ENCODE results near the gene SENP8.

Gene SENP8

DNA sequence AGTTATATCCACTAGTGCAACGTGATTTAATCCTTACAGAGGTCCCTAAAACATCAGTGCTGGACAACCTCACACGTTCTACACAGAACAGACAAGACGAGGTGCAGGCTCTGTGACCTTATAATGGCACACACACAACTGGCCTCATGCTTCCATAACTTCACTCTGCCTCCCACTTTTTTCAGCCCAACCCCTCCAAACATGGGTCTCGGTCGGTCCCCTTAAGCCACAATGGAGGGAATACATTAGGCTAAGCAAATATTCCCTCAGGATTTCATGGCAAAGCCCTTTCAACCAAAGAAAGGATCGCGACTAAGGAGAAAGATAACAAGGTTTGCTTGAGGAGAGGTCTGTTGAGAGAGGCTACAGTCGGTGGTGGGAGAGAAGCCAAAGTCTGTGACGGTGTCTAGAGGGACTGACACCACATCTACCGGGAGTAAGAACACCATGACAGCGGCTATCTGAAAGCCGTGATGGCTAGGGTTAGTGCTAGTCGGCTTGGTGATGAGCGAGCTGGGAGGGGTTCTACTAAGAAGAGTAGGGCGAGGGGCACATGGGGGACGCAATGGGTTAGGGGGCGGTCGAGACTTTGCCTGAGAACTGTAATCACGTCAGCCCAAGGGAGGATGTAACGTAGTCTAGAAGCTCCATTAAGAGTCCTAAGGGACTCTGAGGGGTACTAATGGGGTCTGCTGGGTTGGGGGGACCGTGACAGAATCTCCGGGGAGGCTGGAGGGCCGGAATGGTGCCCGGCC, 1.3 kb upstream of the SENP8 start:
- no peak for DNase-seq

GRCh38 chr15:72117486-72118016, 652 bp upstream of the SENP8 start:
- DNase-seq: peak; percentile 76

- DNase-seq: no peak
Measured at GRCh38 chr15:72124218-72124617, 6.0 kb downstream of the SENP8 start.

DNA sequence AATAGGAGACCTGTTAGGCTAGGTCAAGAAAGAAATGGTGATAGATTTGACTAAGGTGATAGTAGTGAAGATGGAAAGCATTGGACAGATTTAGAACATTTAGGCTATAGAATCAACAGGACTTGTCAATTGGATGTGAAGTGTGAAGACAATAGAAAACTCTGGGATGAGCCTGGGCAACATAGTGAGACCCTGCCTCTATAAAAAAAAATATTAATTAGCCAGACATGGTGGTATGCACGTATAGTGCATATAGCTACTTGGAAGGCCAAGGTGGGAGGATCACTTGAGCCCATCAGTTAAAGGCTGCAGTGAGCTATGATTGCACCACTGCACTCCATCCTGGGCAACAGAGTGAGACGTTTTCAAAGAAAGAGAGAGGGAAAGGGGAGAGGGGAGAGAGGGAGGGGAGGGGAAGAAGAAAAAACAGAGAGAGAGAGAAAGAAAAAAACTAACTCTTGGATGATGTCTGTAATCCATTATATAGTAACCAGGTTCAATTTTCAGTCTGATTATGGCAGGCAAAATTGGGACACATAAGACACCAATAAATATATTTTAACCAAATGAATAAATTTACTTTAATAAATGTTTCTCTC, 9.6 kb downstream of the SENP8 start:
- DNase-seq: no peak

GRCh38 chr15:72128359-72128758, 10.2 kb downstream of the SENP8 start:
- no peak for DNase-seq

- no peak for DNase-seq
Measured at GRCh38 chr15:72130272-72130671, 12.1 kb downstream of the SENP8 start.

DNA sequence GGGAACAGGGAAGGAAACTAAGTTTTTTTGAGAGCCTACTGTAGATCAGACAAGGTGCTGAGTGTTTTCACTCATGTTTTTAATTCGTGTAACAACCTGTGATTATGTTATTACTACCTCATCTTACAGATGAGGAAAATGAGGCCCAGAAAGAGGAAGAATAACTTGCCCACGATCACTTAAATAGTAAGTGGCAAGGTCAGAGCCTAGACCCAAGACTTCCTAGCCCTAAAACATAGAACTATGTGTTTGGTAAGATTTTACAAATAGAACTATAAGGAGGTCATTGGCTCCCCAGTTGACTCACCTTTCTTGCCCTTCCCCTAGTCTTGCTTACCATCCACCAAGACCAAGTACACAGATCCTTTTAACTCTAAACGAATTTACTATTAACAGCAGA, 13.7 kb downstream of the SENP8 start:
- no peak for DNase-seq

GRCh38 chr15:72133211-72133610, 15.0 kb downstream of the SENP8 start:
- DNase-seq: no peak

DNA sequence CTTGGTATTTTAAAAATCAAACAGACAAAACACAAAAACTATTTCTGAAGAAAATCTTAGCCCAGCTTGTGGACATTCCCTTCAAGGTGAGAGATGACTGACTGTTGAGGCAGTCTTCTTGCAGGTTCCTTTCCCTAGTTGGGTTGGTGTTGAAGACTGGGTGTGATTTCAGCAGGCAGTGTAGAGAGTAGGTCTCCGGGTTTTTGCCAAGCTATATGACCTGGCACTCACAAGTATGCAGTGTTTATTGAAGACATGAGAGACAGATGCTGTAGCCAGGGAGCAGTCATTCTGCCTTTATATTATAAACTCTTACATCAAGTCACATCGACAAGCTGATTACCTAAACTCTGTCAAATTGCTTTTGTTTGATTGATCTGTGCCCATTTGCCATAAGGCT, 17.5 kb downstream of the SENP8 start:
- no peak for DNase-seq

DNA sequence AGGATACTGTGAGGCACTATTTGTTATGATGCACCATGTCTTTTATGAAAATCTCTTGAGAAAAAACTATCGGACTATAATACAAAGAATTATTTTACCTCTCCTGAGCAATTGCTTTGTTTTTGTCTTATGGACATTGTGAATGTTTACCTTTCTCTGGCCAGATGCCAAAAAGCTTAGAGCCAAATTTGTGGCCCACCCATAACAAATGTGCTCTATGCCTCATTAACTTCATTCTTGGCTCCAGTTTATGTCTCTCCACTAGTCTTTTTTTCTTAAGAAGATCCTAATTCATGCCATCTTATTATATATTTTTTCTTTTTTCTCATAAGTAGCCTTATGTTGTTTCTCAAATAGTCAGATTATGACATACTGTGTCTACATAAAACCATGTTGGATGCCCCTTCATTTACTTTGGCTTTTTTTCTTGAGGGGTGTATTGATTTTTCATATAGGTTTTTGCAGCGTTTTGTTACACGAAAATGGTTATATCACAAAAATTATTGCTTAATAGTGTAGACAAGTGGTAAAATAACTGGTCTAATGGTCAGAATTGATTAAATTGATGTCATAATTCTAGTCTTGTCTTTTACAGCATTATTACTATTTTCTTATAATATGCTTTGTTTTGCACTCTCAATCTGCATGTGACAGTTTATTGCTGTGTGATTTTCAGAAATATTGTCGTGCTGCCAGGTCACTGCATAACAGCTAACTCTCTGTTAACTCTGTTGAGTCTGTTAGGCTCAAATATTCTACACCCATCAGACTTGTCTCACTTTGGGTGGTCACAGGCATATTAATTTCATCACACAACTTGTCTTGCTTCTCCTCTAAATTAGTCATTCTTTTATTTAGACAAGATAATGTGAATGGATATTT, 18.2 kb downstream of the SENP8 start:
- no peak for DNase-seq

- no peak for DNase-seq
Measured at GRCh38 chr15:72139667-72140066, 21.5 kb downstream of the SENP8 start.

- no peak for DNase-seq
Measured at GRCh38 chr15:72140088-72140487, 21.9 kb downstream of the SENP8 start.

GRCh38 chr15:72141171-72142084, 23.2 kb downstream of the SENP8 start:
- DNase-seq: no peak

GRCh38 chr15:72146221-72146620, 28.0 kb downstream of the SENP8 start:
- DNase-seq: no peak

DNA sequence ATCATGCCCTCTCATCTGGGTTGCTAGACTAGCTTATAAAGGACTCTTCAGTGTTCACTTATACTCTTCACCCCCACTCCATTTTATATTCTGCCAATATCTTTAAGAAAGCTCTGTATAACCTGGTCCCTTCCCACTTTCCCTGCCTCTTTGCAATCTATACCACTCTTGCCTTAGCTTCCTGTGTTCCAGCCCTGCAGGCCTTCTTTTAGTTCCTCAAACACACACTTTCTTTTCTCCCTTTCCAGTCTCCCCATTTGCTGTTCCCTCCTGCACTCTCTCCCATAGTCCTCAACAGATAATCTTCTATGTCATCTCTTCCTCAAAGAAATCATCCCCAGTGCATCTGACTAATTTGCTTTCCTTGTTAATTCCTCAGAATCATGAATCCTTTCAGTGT, 28.7 kb downstream of the SENP8 start:
- no peak for DNase-seq

GRCh38 chr15:72147418-72147817, 29.2 kb downstream of the SENP8 start:
- DNase-seq: no peak

- no peak for DNase-seq
Measured at GRCh38 chr15:72153269-72154000, 35.2 kb downstream of the SENP8 start.

DNA sequence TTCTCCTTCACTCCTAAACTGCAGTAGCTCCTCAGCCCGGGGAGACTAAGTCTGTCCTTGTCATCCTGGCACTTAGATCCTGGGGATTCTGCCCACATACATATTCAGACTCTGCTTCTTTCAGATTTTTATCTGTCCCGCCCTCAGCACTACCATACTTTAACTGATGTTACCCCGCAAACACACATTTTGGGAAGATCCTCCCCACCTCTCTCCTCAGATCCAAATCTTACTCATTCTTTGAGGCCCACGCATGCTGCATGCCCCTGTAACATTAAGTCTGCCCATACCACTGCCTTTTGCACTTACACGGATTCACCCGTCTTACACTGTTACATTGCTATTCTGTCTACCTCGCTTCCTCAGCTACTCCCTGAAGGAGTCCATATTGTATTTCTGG, 36.1 kb downstream of the SENP8 start:
- DNase-seq: no peak

GRCh38 chr15:72155003-72155621, 36.9 kb downstream of the SENP8 start:
- DNase-seq: no peak

- peak; percentile 83 for DNase-seq
Measured at GRCh38 chr15:72155635-72156616, 37.7 kb downstream of the SENP8 start.

Measured in activated CD4-positive, CD25-positive, alpha-beta regulatory T cell treated with anti-CD3 and anti-CD28 coated beads, Interleukin-2, amount 50 U/mL, for 72 hours (primary cell).